Thoracic aorta (tissue), 2 donors: ENCODE data around the gene SEMA4F. TPM values are rescaled to one million over a fixed set of nuclear protein-coding genes. Genes with fewer than 3 reads are reported as not detected.

ENCODE experiments used
- ATAC-seq: fragments of 150-250 bp; one replicate; pipeline ENCODE4 v1.8.0; 2017; ENCODE audit warnings: low read depth; ENCODE audit not compliant: insufficient number of reproducible peaks, low FRiP score
- DNase-seq: peaks from one replicate; pipeline ENCODE4 v3.0.0-alpha.2; 2020; ENCODE audit warnings: low spot score
- H3K27ac ChIP-seq, 2 donors: fragments of 200-600 bp; sonication (generic); 1 replicate in 1 of 2; 2 replicates in 1 of 2; pipeline ENCODE4 v1.5.1; 2016; ENCODE audit warnings: mild to moderate bottlenecking in 2 of 2, moderate library complexity in 2 of 2
- H3K27me3 ChIP-seq: fragments of 200-600 bp; sonication (generic); replicated peaks from 2 replicates; pipeline ENCODE4 v1.6.0; 2016; ENCODE audit warnings: mild to moderate bottlenecking; ENCODE audit not compliant: insufficient read depth
- H3K36me3 ChIP-seq: fragments of 200-600 bp; sonication (generic); one replicate; pipeline ENCODE4 v1.5.1; 2016
- H3K4me1 ChIP-seq, 2 donors: fragments of 200-600 bp; sonication (generic); 1 replicate in 1 of 2; 2 replicates in 1 of 2; pipeline versions ENCODE4 v1.5.1 to v1.6.0; 2016; ENCODE audit warnings: low read depth in 2 of 2, mild to moderate bottlenecking in 1 of 2; ENCODE audit not compliant: control insufficient read depth in 1 of 2
- H3K4me3 ChIP-seq: fragments of 200-600 bp; sonication (generic); 2 replicates; pipeline ENCODE4 v1.5.1; 2016; ENCODE audit warnings: mild to moderate bottlenecking
- H3K9me3 ChIP-seq: fragments of 200-600 bp; sonication (generic); 2 replicates; pipeline ENCODE4 v1.5.1; 2016
- CTCF ChIP-seq: fragments of 200-600 bp; sonication (generic); IDR thresholded peaks from one replicate; pipeline ENCODE4 v1.5.1; 2019; ENCODE audit warnings: antibody characterized with exemption
- total RNA-seq, 2 donors: library from RNA; depleted of rRNA; stranded (reverse); fragments of >200 nt; gene quantifications; one replicate each; pipeline versions ENCODE4 v1.1.0 to v1.2.3, GENCODE V29; 2016

The SEMA4F gene
- total RNA-seq, 2 donors from 2014 or later: 9.5 to 27.6 TPM

- Histone ChIP-seq H3K27ac (no peak overlapping the region), H3K36me3 (no peaks in the 10 kb centered on the region), H3K4me1 (no peaks in the 10 kb centered on the region), H3K4me3 (no peak overlapping the region), H3K27me3 (no peaks in the 10 kb centered on the region), H3K9me3 (no peaks in the 10 kb centered on the region)
- DNase-seq (no peak), ATAC-seq (no peak)
- no peak for TF ChIP-seq CTCF
Observed at GRCh38 chr2:74632939-74633312, 21.1 kb upstream of the SEMA4F start.

- Histone ChIP-seq H3K4me3 (no peak overlapping the region), H3K36me3 (no peaks in the 10 kb centered on the region), H3K4me1 (no peaks in the 10 kb centered on the region), H3K27ac (no peak overlapping the region), H3K9me3 (no peaks in the 10 kb centered on the region), H3K27me3 (no peaks in the 10 kb centered on the region)
- DNase-seq (no peak), ATAC-seq (no peak)
- TF ChIP-seq CTCF: no peak
Observed at GRCh38 chr2:74639550-74639949, 14.5 kb upstream of the SEMA4F start.

GRCh38 chr2:74645344-74645743, 8.7 kb upstream of the SEMA4F start:
- H3K4me1 ChIP-seq: no peaks in the 10 kb centered on the region
- ATAC-seq (no peak), DNase-seq (no peak)
- no peaks in the 10 kb centered on the region for H3K27me3 ChIP-seq
- no peak overlapping the region for H3K27ac ChIP-seq
- H3K4me3 ChIP-seq: no peak overlapping the region
- H3K9me3 ChIP-seq: no peaks in the 10 kb centered on the region
- H3K36me3 ChIP-seq: no peaks in the 10 kb centered on the region
- TF ChIP-seq CTCF: no peak

- Histone ChIP-seq H3K27ac (no peak overlapping the region), H3K27me3 (no peaks in the 10 kb centered on the region), H3K36me3 (no peaks in the 10 kb centered on the region), H3K9me3 (no peaks in the 10 kb centered on the region), H3K4me1 (no peaks in the 10 kb centered on the region), H3K4me3 (no peak overlapping the region)
- ATAC-seq (no peak), DNase-seq (no peak)
- no peak for TF ChIP-seq CTCF
Observed at GRCh38 chr2:74646201-74646600, 7.8 kb upstream of the SEMA4F start.

- DNase-seq (no peak), ATAC-seq (no peak)
- H3K27ac ChIP-seq: no peak overlapping the region
- no peak overlapping the region for H3K4me3 ChIP-seq
- TF ChIP-seq CTCF: no peak
- H3K4me1 ChIP-seq: no peaks in the 10 kb centered on the region
- no peaks in the 10 kb centered on the region for H3K9me3 ChIP-seq
- H3K27me3 ChIP-seq: no peaks in the 10 kb centered on the region
- H3K36me3 ChIP-seq: no peaks in the 10 kb centered on the region
Observed at GRCh38 chr2:74646834-74647482, 7.1 kb upstream of the SEMA4F start.
